Naive thymus-derived CD8-positive, alpha-beta T cell (primary cell): ENCODE results near the gene EXOC1L. TPM values are rescaled to one million over a fixed set of nuclear protein-coding genes. Genes with fewer than 3 reads are reported as not detected.

Source experiments
- ATAC-seq, 2 donors: fragments of 150-1000 bp; cut with Tn5 transposase in 1 of 2; sonication (Bioruptor Pico), chemical (Tn5 transposase) in 1 of 2; 1 replicate in 1 of 2; 2 replicates in 1 of 2; pipeline ENCODE4 v1.10.0; 2021; ENCODE audit warnings: mild to moderate bottlenecking in 2 of 2, moderate library complexity in 2 of 2
- POLR2A ChIA-PET: fragments of 350-600 bp; sonication (Branson Sonifier 250); formaldehyde crosslinking; loops from one replicate; lab custom pipeline; 2021; ENCODE audit warnings: antibody characterized with exemption; lab: Charles Lee
- DNase-seq, 10 donors: peaks; one replicate each; pipeline versions ENCODE4 v3.0.0 to v3.0.0-alpha.2; 2020 to 2022
- H3K27ac Mint-ChIP-seq, 10 donors: one replicate each; pipeline ENCODE4 v1.8.0; 2020 to 2022; ENCODE audit warnings: mild to moderate bottlenecking in 10 of 10, mixed read lengths in 10 of 10, moderate library complexity in 4 of 10, inconsistent platforms in 1 of 10
- H3K27me3 Mint-ChIP-seq, 5 donors: one replicate each; pipeline ENCODE4 v1.8.0; 2021 to 2022; ENCODE audit warnings: mixed read lengths in 5 of 5
- H3K36me3 Mint-ChIP-seq, 3 donors: one replicate each; pipeline ENCODE4 v1.8.0; 2020 to 2022; ENCODE audit warnings: mixed read lengths in 3 of 3, mild to moderate bottlenecking in 2 of 3, inconsistent platforms in 1 of 3
- H3K4me1 Mint-ChIP-seq, 4 donors: one replicate each; pipeline ENCODE4 v1.8.0; 2021 to 2022; ENCODE audit warnings: mixed read lengths in 4 of 4
- H3K4me3 Mint-ChIP-seq, 10 donors: one replicate each; pipeline ENCODE4 v1.8.0; 2020 to 2022; ENCODE audit warnings: mild to moderate bottlenecking in 10 of 10, mixed read lengths in 10 of 10, moderate library complexity in 6 of 10, inconsistent platforms in 1 of 10
- H3K9me3 Mint-ChIP-seq, 9 donors: one replicate each; pipeline ENCODE4 v1.8.0; 2020 to 2022; ENCODE audit warnings: mixed read lengths in 9 of 9, mild to moderate bottlenecking in 3 of 9, inconsistent platforms in 1 of 9, moderate library complexity in 1 of 9
- polyA plus RNA-seq, 3 donors: library from polyadenylated mRNA; unstranded; fragments of 300-500 nt; fragmentation: Illumina TruSeq; gene quantifications; one replicate each; pipeline ENCODE4 v1.2.3, GENCODE V29; 2021
- total RNA-seq, 8 experiments: library from RNA in 2 of 8; stranded (reverse) in 2 of 8; gene quantifications; one replicate each; pipeline ENCODE4 v1.2.3 and lab custom pipeline; 2021 to 2026

Gene EXOC1L, protein sequence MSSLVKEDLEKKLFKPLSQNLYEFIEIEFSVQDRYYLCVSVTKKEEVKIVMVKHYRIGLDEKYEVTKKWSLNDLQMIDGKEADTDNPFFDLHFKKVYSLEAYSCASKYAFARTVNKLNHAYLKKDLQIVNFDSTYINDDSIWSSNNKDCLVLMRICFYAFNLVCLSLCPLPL
- not detected for total RNA-seq
- not detected for polyA plus RNA-seq
- total RNA-seq (lab: John Stamatoyannopoulos, UW) = 0 reads per million in 6 experiments

DNA sequence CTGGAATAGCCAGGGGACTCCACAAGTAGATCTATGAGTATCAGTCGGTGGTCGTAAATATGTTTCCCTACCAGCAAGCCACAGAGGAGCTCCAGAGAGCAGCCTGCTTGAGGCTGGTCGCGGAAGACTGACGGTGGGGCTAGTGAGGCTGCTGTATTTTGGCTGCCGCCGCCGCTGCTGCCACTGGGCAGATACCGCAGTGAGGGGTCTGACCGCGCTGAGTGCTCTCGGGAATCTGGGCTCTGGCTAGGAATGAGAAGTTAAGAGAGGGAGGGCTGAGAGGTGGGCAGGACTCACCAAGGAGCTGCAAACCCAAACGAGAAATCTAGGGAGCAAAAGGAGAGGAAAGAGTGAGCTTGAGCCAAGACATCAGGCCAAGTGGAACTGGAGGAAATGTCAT, at the start of gene EXOC1L:
Gene EXOC1L, plus strand, starts transcription at position 157 of the 400 bp plus-strand sequence. Its CDS starts 237 bp downstream, at position 394.
- POLR2A ChIA-PET = no interaction called here
- peaks cover 0 to 4% (median 0%) of the 10 kb centered on the region in 3 donors for H3K36me3 Mint-ChIP-seq
- peaks cover 0 to 5% (median 0%) of the 10 kb centered on the region in 9 donors for H3K9me3 Mint-ChIP-seq
- DNase-seq (peak in 2 of 10 donors; percentile 2 to 3), ATAC-seq (peak in 1 of 2 donors; percentile 46)
- peak within 1 kb of the TSS in 2 of 10 donors; percentile 30 to 65 for H3K27ac Mint-ChIP-seq
- peaks cover 5 to 9% (median 6%) of the 10 kb centered on the region in 4 donors for H3K4me1 Mint-ChIP-seq
- peaks cover 12 to 20% (median 16%) of the 10 kb centered on the region in 5 donors for H3K27me3 Mint-ChIP-seq
- peak within 1 kb of the TSS; percentile 28 to 80 (median 62) for H3K4me3 Mint-ChIP-seq

- Mint-ChIP-seq H3K4me1 (no peaks in the 10 kb centered on the region), H3K36me3 (no peaks in the 10 kb centered on the region), H3K27ac (no peak overlapping the region), H3K27me3 (peaks cover 5 to 30% (median 13%) of the 10 kb centered on the region in 5 donors), H3K4me3 (no peak overlapping the region), H3K9me3 (peaks cover 0 to 4% (median 0%) of the 10 kb centered on the region in 9 donors)
- no peak for ATAC-seq
- POLR2A ChIA-PET = no interaction called here
- DNase-seq = no peak
Measured at GRCh38 chr4:55770662-55771061, 48.9 kb upstream of the EXOC1L start.

DNA sequence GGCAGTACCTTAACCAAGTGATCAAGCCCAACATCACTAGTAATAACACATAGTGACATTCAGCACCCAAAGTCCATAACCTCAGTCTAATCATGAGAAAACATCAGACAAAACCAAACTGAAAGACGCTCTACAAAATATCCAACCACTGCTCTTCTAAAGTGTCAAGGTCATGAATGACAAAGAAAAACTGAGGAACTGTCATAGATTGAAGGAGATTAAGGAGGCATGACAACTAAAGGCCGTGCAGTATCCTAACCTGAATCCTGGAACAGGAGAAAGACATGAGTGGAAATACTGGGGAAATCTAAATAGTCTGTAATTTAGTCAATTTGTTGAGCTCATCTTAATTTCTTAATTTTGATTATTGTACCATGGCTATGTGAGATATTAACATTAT, 38.2 kb upstream of the EXOC1L start:
- ATAC-seq (no peak), DNase-seq (no peak)
- Mint-ChIP-seq H3K27ac (no peak overlapping the region), H3K36me3 (peaks cover 0 to 7% (median 0%) of the 10 kb centered on the region in 3 donors), H3K27me3 (peaks cover 0 to 15% (median 0%) of the 10 kb centered on the region in 5 donors), H3K4me1 (no peaks in the 10 kb centered on the region), H3K9me3 (peaks cover 0 to 11% (median 2%) of the 10 kb centered on the region in 9 donors), H3K4me3 (no peak overlapping the region)
- POLR2A ChIA-PET = no interaction called here

GRCh38 chr4:55781812-55782211, 37.8 kb upstream of the EXOC1L start:
- H3K27me3 Mint-ChIP-seq = peaks cover 0 to 16% (median 0%) of the 10 kb centered on the region in 5 donors
- ATAC-seq = no peak
- POLR2A ChIA-PET = no interaction called here
- no peak for DNase-seq
- no peaks in the 10 kb centered on the region for H3K4me1 Mint-ChIP-seq
- H3K27ac Mint-ChIP-seq = no peak overlapping the region
- no peak overlapping the region for H3K4me3 Mint-ChIP-seq
- H3K9me3 Mint-ChIP-seq = peaks cover 0 to 11% (median 2%) of the 10 kb centered on the region in 9 donors
- H3K36me3 Mint-ChIP-seq = peaks cover 0 to 7% (median 0%) of the 10 kb centered on the region in 3 donors

- no peak overlapping the region for H3K4me3 Mint-ChIP-seq
- H3K27me3 Mint-ChIP-seq = peaks cover 0 to 18% (median 0%) of the 10 kb centered on the region in 5 donors
- DNase-seq (no peak), ATAC-seq (no peak)
- POLR2A ChIA-PET = interaction anchor here (0.5 kb wide), 1 partner anchor 252 kb away, joined by 5 read pairs; no protein-coding TSS in a partner anchor
- H3K4me1 Mint-ChIP-seq = no peaks in the 10 kb centered on the region
- H3K27ac Mint-ChIP-seq = no peak overlapping the region
- no peaks in the 10 kb centered on the region for H3K36me3 Mint-ChIP-seq
- peaks cover 0 to 6% (median 0%) of the 10 kb centered on the region in 9 donors for H3K9me3 Mint-ChIP-seq
Measured at GRCh38 chr4:55783584-55783983, 36.0 kb upstream of the EXOC1L start.

GRCh38 chr4:55784747-55785146, 34.8 kb upstream of the EXOC1L start:
- POLR2A ChIA-PET = no interaction called here
- Mint-ChIP-seq H3K27ac (no peak overlapping the region), H3K36me3 (no peaks in the 10 kb centered on the region), H3K4me1 (no peaks in the 10 kb centered on the region), H3K9me3 (no peaks in the 10 kb centered on the region), H3K4me3 (no peak overlapping the region), H3K27me3 (peaks cover 0 to 19% (median 0%) of the 10 kb centered on the region in 5 donors)
- DNase-seq (no peak), ATAC-seq (no peak)

GRCh38 chr4:55791666-55792065, 27.9 kb upstream of the EXOC1L start:
- ATAC-seq (no peak), DNase-seq (no peak)
- POLR2A ChIA-PET = no interaction called here
- Mint-ChIP-seq H3K27me3 (peaks cover 21 to 48% (median 37%) of the 10 kb centered on the region in 5 donors), H3K9me3 (no peaks in the 10 kb centered on the region), H3K27ac (no peak overlapping the region), H3K4me1 (peaks cover 0 to 4% (median 0%) of the 10 kb centered on the region in 4 donors), H3K36me3 (peaks cover 0 to 4% (median 4%) of the 10 kb centered on the region in 3 donors), H3K4me3 (no peak overlapping the region)

DNA sequence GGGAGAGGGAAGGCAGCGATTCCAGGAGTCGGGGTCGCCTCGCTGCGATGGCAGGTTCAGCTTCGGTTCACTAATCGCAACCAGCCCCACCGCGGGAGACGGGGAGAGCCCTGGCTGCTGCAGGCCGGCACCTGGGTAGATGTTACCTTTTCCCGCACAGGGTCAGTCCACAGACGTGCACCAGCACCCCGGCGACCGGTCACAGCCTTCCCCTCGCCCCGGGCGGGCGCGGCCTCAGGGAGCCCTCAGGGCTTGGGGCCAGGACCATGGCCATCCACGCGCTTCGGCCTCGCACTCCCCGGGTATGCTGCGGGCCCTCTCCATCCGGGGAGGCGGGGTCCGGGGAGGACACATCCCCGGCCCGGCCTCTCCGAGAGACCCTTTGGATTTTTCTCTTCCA, 26.1 kb upstream of the EXOC1L start:
- Mint-ChIP-seq H3K36me3 (peaks cover 0 to 4% (median 4%) of the 10 kb centered on the region in 3 donors), H3K4me1 (peaks cover 0 to 4% (median 0%) of the 10 kb centered on the region in 4 donors), H3K27me3 (peaks cover 25 to 55% (median 40%) of the 10 kb centered on the region in 5 donors), H3K4me3 (peak overlapping the region in 7 of 10 donors; percentile 12 to 39 (median 32)), H3K9me3 (no peaks in the 10 kb centered on the region), H3K27ac (peak overlapping the region in 1 of 10 donors; percentile 49)
- ATAC-seq (no peak), DNase-seq (no peak)
- POLR2A ChIA-PET = no interaction called here

DNA sequence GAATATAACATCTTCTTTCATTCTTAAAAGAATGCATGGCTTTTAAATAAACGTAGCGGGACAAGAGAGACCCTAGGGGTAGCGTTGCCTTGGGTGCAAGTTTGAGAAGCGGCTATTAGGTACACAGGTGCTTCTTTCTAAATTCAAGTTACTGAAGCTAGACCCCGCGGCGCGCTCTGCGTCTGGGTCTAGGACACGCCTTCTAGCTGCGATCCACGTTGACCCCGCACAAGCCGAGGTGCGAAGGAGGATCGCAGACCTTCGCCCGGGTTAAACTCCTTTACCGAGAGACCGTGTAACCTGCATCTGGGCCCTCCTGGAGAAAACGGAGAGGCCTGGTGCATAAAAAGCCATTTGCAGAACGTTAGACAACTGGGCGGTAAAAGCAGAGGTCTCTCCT, 25.5 kb upstream of the EXOC1L start:
- Mint-ChIP-seq H3K27me3 (peaks cover 25 to 53% (median 40%) of the 10 kb centered on the region in 5 donors), H3K36me3 (peaks cover 0 to 4% (median 4%) of the 10 kb centered on the region in 3 donors), H3K9me3 (no peaks in the 10 kb centered on the region), H3K4me3 (no peak overlapping the region), H3K4me1 (peaks cover 0 to 4% (median 0%) of the 10 kb centered on the region in 4 donors), H3K27ac (no peak overlapping the region)
- DNase-seq (no peak), ATAC-seq (no peak)
- POLR2A ChIA-PET = no interaction called here

- POLR2A ChIA-PET = no interaction called here
- H3K27ac Mint-ChIP-seq = no peak overlapping the region
- ATAC-seq = no peak
Measured at GRCh38 chr4:55795341-55795740, 24.2 kb upstream of the EXOC1L start.

GRCh38 chr4:55801498-55801897, 18.1 kb upstream of the EXOC1L start:
- peaks cover 6 to 24% (median 13%) of the 10 kb centered on the region in 5 donors for H3K27me3 Mint-ChIP-seq
- H3K4me3 Mint-ChIP-seq = no peak overlapping the region
- DNase-seq = no peak
- H3K36me3 Mint-ChIP-seq = no peaks in the 10 kb centered on the region
- no peaks in the 10 kb centered on the region for H3K4me1 Mint-ChIP-seq
- ATAC-seq = no peak
- POLR2A ChIA-PET = no interaction called here
- H3K9me3 Mint-ChIP-seq = no peaks in the 10 kb centered on the region
- H3K27ac Mint-ChIP-seq = no peak overlapping the region

More at GRCh38 chr4:55795341-55795740, 24.2 kb upstream of the EXOC1L start:
- Mint-ChIP-seq H3K27me3 (peaks cover 25 to 51% (median 39%) of the 10 kb centered on the region in 5 donors), H3K4me1 (peaks cover 0 to 4% (median 0%) of the 10 kb centered on the region in 4 donors), H3K9me3 (no peaks in the 10 kb centered on the region), H3K4me3 (no peak overlapping the region), H3K36me3 (peaks cover 0 to 4% (median 4%) of the 10 kb centered on the region in 3 donors)
- no peak for DNase-seq

DNA sequence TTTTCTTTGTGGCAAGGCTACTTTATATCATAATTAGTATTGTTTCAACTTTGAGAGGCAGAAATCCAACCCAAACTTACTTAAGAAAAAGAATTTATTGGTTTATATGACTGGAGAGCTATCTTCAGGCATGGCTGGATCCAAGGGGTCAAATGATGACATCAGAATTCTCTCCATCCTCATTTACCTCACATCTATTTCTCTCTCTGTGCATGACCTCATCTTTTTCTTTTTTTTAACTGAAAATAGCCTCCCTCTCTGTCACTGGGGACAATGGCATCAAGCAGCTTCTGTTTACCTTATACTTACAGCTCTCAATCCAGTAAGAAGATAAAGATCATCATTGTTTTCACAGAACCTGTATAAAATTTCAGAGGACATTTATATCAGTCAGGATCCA, 12.0 kb upstream of the EXOC1L start:
- DNase-seq (no peak), ATAC-seq (no peak)
- POLR2A ChIA-PET = no interaction called here
- no peak overlapping the region for H3K27ac Mint-ChIP-seq
- peaks cover 6 to 15% (median 11%) of the 10 kb centered on the region in 5 donors for H3K27me3 Mint-ChIP-seq
- peaks cover 0 to 2% (median 0%) of the 10 kb centered on the region in 4 donors for H3K4me1 Mint-ChIP-seq
- no peak overlapping the region for H3K4me3 Mint-ChIP-seq
- H3K9me3 Mint-ChIP-seq = peaks cover 0 to 2% (median 0%) of the 10 kb centered on the region in 9 donors
- no peaks in the 10 kb centered on the region for H3K36me3 Mint-ChIP-seq

DNA sequence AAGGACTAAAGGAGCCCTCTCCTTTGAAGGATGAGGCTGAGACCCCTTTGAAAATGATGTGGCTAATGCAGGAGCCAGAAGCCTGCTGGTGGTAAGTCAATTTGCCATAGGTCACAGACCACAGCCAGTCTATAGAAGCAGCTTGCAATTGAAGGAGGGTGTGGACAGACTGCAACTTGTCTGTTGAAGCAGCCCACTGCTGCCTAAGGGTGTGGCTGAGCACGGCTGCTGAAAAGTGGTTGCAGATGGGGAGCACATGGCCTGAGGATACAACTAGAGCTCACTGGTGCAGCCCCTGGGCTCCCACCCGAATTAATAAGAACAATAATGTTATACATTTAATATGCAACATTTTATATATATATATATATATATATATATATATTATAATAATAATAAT, 11.4 kb upstream of the EXOC1L start:
- H3K36me3 Mint-ChIP-seq = no peaks in the 10 kb centered on the region
- POLR2A ChIA-PET = no interaction called here
- H3K9me3 Mint-ChIP-seq = peaks cover 0 to 2% (median 0%) of the 10 kb centered on the region in 9 donors
- peaks cover 0 to 2% (median 0%) of the 10 kb centered on the region in 4 donors for H3K4me1 Mint-ChIP-seq
- no peak overlapping the region for H3K27ac Mint-ChIP-seq
- peaks cover 4 to 13% (median 9%) of the 10 kb centered on the region in 5 donors for H3K27me3 Mint-ChIP-seq
- no peak overlapping the region for H3K4me3 Mint-ChIP-seq
- DNase-seq (no peak), ATAC-seq (no peak)
